Daoy (cell line): ENCODE results near the gene HNRNPA3. TPM values are rescaled to one million over a fixed set of nuclear protein-coding genes. Genes with fewer than 3 reads are reported as not detected.
"Not testable (repeated sequence)": the region's sequence is repeated elsewhere in the genome, so short reads cannot be mapped to it uniquely, and the experiment has no call there.

ENCODE experiments used
- DNase-seq: peaks from one replicate; pipeline ENCODE4 v3.0.0-alpha.2; 2015; ENCODE audit warnings: low read depth
- total RNA-seq: library from RNA; depleted of rRNA; stranded (reverse); fragments of >200 nt; shearing (Covaris generic); gene quantifications from 2 replicates; pipeline ENCODE4 v1.2.3, GENCODE V29; 2014; rRNA removed

Gene HNRNPA3
- total RNA-seq: 47.2 and 52.1 TPM in 2 replicates

DNA sequence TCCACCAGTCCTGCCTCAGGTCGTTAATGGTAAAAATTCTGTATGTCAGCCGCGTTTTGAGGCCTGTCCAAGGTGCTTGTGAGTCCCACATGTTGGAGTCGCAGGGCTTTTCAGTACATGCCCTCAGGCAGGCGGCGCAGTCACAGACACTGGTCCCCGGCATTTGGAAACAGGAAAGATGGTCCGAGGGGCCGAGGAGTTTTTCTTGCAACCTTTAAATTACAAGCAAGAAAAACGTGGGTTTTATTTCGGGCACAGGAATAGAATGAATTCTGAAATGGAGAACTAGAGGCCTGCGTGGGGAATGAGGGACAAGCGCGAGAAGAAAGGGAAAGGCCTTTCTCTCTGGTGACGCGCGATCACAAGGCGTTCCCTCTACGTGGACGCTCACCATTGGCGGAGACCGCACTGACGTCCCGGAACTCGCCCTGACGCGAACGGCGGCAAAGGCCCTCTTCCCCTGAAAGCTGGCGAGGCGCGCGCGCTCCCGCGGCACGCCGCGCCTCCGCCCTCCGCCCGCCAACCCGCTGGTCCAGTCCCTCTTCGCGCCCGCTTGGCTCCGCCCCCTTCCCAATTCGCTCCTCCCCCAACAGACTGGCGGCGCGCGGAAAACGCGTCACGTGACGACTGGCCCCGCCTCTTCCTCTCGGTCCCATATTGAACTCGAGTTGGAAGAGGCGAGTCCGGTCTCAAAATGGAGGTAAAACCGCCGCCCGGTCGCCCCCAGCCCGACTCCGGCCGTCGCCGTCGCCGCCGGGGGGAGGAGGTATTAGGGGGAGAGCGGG lies at the start of gene HNRNPA3:
Gene HNRNPA3 (plus strand): TSS at position 689 of the 785 bp plus-strand sequence. CDS start 6 bp downstream, at position 695.
- DNase-seq: peak; percentile 99

DNA sequence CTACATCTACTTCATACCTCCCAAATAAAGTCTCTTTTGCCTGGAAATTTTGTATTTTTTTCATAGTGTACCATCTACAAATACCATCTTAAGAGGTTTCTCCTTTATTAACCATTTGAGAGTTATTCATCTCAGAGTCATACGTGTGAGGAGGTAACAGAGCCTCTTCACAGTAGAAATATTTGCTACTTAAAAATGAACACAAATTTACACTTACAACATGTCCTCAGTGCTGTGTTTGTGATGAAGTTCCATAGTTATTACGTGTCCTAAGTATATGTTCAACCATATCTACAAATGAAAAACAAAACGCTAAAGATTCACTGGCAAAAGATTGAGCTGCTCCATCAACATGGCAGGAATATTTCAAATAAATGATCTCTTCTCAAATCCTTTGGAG lies 48.5 kb upstream of the HNRNPA3 start:
- no peak for DNase-seq

DNA sequence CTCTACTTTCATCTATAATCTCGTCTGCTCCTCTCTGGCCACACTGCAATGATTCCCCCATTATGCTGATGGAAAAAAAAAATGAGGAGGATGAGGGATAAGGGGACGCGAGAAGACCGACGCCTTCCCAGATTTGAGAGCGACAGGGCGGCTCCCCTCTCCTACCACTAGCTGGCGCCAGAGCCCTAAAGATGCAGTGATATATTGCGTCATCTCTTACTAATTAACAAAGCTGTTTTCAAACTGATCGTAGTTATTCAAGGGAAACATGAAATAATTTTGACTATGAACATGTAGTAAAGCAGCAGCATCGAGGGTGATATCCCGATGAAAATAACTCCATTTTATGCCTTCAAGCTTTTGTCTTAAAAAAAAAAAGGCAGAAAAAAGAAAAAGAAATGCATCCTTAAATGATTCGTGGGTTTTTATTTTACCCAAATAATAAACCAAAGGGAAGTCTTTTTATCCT lies 48.0 kb upstream of the HNRNPA3 start:
- DNase-seq: peak; percentile 83

DNA sequence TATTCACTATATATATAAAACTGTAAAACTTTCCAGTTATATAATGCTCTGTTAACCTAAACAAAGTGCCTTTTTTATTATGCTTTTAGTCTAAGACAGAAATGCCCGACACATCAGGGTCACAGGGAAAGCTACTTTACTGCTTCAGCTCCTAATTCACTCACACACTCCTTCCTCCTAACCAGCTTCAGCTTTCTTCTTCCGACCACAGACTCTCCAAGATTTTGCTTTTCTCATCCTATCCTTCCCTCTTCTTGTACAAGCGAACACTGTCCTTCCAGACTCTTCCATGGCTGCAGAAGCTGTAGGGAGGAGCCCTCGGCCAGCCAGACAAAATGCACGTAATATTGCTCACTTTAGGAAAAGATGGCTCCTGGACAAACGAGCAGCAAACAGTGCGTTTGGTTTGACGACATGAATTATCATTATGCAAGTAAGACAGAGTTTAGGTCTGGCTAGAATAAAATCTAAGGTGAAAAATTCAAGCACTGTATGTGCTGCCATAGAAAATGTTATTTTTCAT lies 47.5 kb upstream of the HNRNPA3 start:
- DNase-seq: peak; percentile 52

DNA sequence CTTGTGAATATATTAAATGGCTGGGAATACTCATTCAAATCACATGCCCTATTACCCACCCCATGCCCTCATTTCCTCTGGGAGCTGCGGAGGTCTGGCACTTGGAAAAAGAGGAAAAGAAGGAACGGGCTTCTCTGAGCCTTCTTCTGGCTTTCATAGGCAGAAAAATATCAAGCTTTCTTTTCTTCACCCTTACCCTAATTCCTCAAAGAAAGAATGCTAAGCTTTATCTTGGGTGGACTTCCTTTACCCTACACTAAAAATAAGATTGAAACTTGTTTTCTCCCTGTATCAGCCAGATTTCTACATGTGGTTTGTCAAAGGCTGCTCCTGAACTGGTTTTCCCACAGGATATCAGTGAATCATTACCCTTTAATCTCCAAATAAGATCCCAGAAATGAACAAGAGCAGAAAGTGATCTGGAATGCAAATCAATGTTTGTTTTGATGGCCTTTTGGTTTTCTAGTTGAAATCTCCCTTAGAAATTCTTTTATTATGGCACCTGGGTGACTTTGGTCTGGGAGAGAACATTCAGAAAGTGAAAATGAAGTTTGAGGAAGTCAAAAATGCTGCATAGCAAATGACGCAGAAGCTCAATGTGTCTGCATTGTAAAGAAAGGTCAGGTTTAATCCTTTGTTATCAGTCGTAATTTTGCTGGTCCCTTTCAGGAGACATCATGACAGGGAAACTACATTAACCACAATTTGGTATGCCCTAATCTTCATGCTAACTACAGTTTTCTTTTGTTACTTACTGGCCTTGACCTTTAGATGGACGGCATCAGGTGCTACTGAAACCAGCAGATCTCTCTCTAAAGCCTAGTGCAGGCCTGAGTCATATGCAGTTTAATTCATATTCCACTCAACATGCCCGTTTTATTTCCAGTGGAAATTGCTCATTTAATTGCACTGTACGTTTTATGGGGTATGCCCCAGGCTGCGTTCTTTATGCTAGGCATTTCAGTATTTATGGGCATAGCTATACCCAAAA lies 46.6 kb upstream of the HNRNPA3 start:
- DNase-seq: peak; percentile 64

DNA sequence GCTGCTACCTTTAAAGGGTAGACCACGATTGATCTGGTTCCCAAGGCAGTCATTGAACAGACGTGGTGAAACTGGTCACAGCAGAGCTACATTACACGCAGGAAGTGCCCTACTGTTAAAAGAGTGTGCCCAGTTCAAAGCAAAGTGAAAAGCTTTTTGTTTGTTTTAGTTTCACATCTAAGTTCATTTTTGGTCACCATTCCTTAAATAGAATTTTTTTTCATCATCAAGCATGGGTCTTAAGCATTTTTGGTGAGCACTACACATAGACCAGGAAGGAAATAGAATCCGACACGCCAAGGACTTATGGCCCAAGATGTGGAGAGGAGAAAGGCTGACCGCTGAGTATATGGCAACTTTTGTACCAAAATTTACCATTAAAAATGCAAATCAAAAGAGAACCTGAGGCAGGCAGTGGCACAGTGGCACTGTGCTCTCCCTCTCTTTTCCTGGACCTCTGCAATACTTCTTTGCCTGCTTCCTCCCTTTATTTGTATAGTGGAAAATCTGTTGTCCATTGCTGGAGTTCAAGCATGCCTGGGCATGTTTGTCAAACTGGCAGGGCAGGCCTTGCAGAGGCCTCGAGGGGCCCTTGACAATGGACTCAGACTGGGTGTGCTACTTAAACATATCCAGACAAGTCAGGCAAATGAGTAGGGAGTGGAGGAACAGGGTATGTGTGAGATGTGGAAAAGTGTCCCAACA lies 42.6 kb upstream of the HNRNPA3 start:
- DNase-seq: no peak

DNA sequence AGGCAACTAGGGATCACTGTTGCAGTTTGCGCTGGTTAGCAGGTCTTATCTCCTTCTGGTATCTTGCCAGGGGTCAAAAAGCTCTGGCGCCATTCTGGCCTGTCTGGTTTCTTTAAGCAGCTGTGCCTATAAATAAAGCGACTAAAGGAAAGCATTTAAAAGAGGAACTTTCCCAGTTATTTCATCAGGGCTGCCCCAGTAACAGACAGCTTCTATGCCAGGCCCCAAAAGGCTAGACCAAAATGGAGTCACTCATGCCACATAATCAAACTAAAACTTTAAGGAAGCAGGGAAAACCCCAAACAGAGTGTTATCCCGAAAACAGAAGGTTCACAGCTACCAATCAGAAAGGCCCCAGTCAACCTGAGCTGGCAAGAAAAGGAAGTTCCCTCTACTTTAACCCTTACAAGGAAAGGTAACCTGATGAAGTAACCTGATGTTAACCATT lies 41.2 kb upstream of the HNRNPA3 start:
- DNase-seq: peak; percentile 17

DNA sequence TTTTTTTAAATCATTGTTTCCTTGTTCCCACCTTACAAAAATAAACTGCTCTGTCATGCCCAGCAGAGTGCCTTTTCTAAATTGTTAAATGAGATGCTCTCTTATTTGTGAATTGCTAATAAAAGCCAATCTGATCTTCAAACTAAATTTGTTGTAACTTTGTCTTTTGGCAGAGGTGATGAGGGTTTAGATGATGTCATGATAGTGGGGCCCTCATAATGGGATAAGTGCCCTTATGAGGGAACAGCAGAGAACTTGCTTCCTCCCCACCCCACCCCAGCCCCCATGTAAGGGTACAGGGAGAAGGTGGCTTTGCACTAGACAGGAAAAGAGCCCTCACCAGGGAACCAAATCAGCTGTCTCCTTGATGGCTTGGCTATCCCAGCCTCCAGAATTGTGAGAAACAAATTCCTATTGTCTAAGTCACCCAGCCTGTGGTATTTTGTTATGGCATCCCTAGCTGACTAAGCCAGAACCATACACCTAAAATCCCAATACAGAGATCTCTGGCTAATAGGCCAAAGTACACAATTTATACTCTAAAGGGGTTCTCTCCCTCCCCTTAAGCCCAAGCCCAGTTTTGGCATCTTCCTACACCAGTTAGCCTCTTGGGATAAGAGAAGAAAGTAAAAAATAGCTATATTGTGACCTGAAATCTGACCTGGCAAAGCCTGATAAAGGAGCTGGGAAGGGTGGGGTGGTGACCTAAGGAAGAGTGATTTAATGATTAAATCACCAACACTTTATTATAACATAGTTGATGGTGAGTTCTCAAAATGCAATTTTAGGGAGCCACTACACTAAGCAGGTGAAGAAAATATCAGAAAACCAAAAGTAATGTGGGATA lies 40.3 kb upstream of the HNRNPA3 start:
- DNase-seq: peak; percentile 87

DNA sequence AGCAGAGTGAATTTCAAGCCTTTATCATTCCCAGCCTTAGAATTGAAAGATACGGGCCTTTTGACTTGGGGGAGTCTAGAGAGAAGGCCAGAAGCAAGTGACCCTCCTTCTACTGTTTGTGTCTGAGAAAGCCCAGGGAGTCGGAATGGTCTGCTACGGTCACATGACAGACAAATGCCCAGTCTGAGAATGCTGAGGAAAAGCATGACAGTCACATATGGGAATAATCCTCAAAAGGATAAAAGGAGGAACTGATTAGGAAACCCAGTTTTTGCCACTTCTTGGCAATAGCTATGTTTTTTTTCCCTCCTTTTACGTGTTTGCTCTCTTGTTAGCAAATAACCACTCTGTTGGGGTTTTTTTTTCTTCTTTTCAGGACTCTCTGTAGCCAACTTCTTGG lies 38.1 kb upstream of the HNRNPA3 start:
- DNase-seq: no peak

DNA sequence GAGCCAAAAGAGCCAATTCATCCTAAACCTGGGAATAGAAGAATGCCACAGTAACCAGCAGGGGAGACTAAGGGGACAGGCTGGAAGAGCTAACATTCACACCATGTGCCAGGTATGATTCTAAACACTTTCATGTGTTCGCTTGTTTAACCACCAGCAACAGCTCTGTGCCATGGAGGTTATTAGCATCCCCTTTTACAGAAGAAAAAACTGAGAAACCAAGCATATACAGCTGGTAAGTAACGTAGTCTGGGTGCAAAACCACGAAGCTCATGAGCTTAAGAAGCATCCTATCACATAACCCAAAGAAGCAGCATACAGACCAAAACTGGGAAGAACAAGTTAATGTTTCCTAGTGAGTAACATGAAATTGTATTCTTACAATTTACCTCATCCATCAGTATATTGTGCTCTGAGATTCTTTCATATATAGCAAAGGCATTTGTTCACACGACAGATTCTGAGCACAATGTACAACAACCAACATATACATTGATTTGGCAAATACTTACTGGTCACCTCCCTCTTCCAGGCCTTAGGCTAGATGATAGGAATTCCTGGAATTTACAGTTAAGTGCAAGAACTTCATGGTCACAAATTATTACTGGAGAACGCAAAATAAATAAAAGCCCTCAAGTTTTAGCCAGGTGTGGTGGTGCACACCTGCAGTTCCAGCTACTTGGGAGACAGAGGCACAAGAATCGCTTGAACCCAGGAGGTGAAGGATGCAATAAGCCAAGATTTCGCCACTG lies 36.5 kb upstream of the HNRNPA3 start:
- no peak for DNase-seq

DNA sequence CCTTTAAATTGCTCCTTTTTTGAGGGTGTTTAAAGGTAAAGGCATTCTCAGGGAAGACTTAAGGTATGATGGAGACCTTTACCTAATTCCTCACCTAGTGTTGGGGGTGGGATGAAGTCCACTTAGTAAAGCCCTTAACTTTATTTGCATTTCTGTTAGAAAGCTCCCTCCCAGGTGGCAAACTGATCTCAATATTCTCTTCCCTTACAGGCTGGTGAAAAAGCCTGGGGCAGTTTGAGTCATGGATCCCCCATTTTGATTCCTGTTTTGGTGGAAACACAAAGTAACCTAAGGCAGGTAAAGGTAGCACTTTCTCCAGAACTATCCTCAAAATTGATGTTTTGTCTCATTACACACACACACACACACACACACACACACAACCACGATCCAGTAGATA lies 33.8 kb upstream of the HNRNPA3 start:
- no peak for DNase-seq

DNA sequence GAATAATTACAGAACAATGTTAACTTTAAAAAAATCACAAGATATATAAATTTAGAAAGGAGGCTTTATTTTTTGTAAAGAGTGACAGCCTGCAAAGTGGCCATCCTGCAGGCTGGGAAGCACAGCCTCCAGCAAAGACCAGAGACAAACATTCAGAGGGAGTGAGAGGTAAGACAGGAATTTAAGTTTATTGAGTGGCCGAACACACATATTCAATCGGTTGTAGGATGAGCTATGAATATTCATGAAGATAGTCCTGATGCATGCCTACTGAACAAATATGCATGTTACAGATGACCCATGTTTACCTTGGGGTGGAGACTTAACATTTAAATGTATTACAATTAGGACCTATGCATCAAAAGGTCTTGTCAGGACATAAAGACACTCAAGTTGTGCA lies 33.4 kb upstream of the HNRNPA3 start:
- DNase-seq: no peak

DNA sequence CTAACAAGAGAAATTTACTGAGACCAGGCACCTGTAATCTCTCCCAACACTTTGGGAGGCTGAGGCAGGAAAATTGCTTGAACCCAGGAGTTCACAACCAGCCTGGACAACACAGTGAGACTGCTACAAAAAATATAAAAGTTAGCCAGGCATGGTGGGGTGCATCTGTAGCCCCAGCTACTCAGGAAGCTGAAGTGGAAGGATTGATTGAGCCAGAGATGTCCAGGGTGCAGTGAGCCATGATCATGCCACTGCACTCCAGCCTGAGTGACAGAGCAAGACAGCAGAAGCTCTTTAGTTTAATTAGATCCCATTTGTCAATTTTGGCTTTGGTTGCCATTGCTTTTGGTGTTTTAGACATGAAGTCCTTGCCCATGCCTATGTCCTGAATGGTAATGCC lies 32.9 kb upstream of the HNRNPA3 start:
- DNase-seq: not testable (repeated sequence)

DNA sequence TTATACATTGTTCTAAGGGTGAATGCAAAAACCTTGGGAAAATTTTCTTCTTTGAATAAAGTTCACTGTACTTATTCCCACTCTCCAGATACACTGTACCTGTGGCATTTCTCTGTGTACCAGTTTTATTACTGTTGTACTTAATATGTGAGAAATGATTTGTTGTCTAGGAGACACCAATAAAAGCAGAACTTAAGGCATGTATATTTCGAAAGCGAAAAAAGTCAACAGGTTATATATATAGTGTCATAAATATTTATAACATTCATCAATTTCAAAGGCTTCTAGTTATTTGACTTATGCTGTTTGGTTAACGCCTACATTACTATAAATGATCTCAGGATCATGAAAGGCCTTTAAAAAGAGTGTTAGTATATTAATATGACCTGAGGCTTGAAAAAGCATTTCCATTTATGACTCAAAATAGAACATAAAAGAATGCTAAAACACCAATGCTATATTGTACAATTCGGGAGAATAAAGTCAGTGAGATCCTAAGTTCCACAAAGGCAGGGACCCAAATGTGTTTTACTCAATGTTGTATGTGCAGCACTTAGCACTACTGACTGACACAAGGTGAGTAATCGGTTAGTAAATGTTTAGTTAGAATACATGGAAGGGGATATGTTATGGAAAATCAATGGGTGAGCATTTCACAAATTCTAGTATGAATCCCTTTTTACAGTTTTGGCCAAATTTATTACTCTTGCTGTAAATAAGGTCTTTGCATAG lies 32.2 kb upstream of the HNRNPA3 start:
- DNase-seq: no peak

DNA sequence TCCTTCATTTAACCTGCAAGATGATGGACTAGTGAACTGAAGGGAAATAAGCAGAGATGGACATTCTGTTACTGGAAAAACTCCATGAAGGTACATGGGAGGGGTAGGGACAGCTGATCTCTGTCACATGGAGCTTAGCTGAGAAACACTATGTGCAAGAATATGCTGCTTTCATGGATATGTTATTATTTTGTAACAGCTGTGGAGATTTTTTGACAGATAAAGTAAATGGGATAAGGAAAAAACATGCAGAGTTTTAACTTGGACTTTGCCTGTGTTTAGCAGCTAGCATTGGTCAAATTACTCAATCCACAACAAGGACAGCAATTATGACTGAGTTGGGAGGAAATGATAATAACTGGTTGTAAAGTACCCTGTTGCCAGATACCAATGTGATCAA lies 28.7 kb upstream of the HNRNPA3 start:
- no peak for DNase-seq

DNA sequence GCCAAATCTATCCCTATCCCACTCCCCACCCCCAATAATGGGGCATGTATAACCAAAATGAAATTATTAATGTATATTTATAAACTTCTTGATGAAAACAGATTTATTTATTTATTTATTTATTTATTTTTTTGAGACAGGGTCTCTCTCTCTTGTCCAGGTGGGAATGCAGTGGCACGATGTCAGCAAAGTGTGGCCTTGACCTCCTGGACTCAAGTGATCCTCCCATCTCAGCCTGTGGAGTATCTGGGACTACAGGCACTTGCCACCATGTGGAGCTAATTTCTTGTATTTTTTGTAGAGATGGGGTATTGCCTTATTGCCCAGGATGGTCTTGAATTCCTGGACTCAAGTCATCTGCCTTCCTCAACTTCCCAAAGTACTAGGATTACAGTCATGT lies 28.0 kb upstream of the HNRNPA3 start:
- no peak for DNase-seq

DNA sequence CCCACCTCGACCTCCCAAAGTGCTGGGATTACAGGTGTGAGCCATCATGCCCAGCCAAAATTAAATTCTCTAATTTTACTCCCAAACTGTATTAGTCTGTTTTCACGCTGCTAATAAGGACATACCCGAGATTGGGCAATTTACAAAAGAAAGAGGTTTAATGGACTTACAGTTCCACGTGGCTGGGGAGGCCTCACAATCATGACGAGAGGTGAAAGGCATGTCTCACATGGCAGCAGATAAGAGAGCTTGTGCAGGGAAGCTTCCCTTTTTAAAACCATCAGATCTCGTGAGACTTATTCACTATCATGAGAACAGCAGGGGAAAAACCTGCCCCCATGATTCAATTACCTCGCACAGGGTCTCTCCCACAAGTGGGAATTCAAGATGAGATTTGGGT lies 26.6 kb upstream of the HNRNPA3 start:
- not testable (repeated sequence) for DNase-seq

DNA sequence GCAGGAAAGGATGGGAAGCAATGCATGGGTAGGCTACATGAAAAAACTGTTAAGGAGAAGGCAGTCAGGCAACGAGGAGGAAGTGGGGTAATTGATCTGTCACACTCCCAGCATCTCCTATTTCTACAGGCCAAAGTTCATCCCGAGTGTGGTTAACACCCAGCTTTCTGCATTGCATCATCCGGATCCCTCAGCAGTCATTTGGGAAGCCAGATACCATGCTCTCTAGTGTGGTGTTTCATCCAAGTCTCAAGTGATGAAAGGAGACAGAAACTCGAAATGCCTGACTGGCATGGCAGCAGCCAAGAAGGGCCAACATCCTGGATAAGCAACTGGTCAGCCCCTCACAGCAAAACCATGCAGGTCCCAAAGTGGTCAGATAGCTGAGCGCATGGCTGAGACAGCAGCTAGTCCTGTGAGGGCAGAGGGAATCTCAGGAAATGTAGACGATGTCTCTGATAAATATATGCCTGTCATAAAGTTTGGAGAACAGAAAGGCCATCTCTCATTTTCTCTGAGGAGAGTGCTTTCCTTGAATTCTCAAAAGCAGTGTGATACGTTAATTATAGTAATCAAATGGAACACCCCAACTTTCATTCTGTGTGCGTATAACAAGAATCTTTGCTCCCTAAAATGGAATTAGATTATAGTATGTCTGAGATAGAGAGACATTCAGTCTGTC lies 24.8 kb upstream of the HNRNPA3 start:
- DNase-seq: peak; percentile 62
